SK-N-SH (cell line): ENCODE results near the gene C19orf18. TPM values are rescaled to one million over a fixed set of nuclear protein-coding genes. Genes with fewer than 3 reads are reported as not detected.
"Not testable (repeated sequence)": the region's sequence is repeated elsewhere in the genome, so short reads cannot be mapped to it uniquely, and the experiment has no call there.

Experiments
- CTCF ChIA-PET: fragments of 300-600, 350-600 bp; formaldehyde crosslinking; extraction: SDS; loops from one replicate; lab custom pipeline; 2021; lab: Yijun Ruan, JAX
- POLR2A ChIA-PET: fragments of 350-600 bp; sonication (Branson Sonifier 250); formaldehyde crosslinking; extraction: SDS; loops from one replicate; lab custom pipeline; 2020; ENCODE audit warnings: antibody characterized with exemption, inconsistent platforms; lab: Yijun Ruan, JAX
- DNase-seq: peaks from one replicate; pipeline ENCODE4 v3.0.0; 2012
- H2AFZ ChIP-seq: fragments of 200-600 bp; sonication (generic); 2 replicates; pipeline ENCODE4 v1.8.1; 2016; ENCODE audit warnings: antibody characterized with exemption, mild to moderate bottlenecking, low read depth
- H3F3A ChIP-seq: fragments of 200-600 bp; sonication (generic); replicated peaks from 2 replicates; pipeline ENCODE3; 2016; ENCODE audit warnings: antibody characterized with exemption, mild to moderate bottlenecking; ENCODE audit not compliant: insufficient read depth
- H3K27ac ChIP-seq, 2 experiments: fragments of 200-500 bp in 1 of 2; fragments of 200-600 bp in 1 of 2; sonication (Bioruptor generic) in 1 of 2; sonication (generic), shearing (Covaris generic) in 1 of 2; 2 replicates each; pipeline versions ENCODE4 v1.5.1 to v1.6.1; 2014 to 2016; ENCODE audit warnings: low read depth in 2 of 2, inconsistent platforms in 1 of 2, low read length in 1 of 2, mild to moderate bottlenecking in 1 of 2, mixed read lengths in 1 of 2
- H3K27me3 ChIP-seq: fragments of 200-600 bp; sonication (generic), shearing (Covaris generic); 2 replicates; pipeline ENCODE4 v1.6.1; 2016; ENCODE audit warnings: mixed run types; ENCODE audit not compliant: insufficient read depth
- H3K36me3 ChIP-seq, 2 experiments: fragments of 200-500 bp in 1 of 2; fragments of 200-600 bp in 1 of 2; sonication (Bioruptor generic) in 1 of 2; sonication (generic) in 1 of 2; replicated peaks in 1 of 2; 2 replicates each; pipeline versions ENCODE3 to v1.5.1; 2014 to 2016; ENCODE audit warnings: low read length in 1 of 2, mild to moderate bottlenecking in 1 of 2; ENCODE audit not compliant: insufficient read depth in 2 of 2, control insufficient read depth in 1 of 2
- H3K4me1 ChIP-seq, 2 experiments: fragments of 200-500 bp in 1 of 2; fragments of 200-600 bp in 1 of 2; sonication (Bioruptor generic) in 1 of 2; sonication (generic), shearing (Covaris generic) in 1 of 2; 2 replicates each; pipeline versions ENCODE4 v1.5.1 to v1.6.1; 2014 to 2016; ENCODE audit warnings: low read depth in 1 of 2, low read length in 1 of 2, mixed run types in 1 of 2; ENCODE audit not compliant: insufficient read depth in 2 of 2, control insufficient read depth in 1 of 2
- H3K4me2 ChIP-seq: fragments of 200-600 bp; sonication (generic), shearing (Covaris generic); 2 replicates; pipeline ENCODE4 v1.6.1; 2017; ENCODE audit warnings: mixed run types
- H3K4me3 ChIP-seq, 2 experiments: fragments of 200-500 bp in 1 of 2; fragments of 200-600 bp in 1 of 2; sonication (Bioruptor generic) in 1 of 2; sonication (generic), shearing (Covaris generic) in 1 of 2; 2 replicates each; pipeline versions ENCODE4 v1.5.1 to v1.8.1; 2014 to 2016; ENCODE audit warnings: low read depth in 2 of 2, inconsistent platforms in 1 of 2, low read length in 1 of 2, mild to moderate bottlenecking in 1 of 2, mixed read lengths in 1 of 2, moderate library complexity in 1 of 2
- H3K79me2 ChIP-seq: fragments of 200-600 bp; sonication (generic); 2 replicates; pipeline ENCODE4 v1.8.1; 2017; ENCODE audit warnings: mild to moderate bottlenecking; ENCODE audit not compliant: insufficient read depth
- H3K9ac ChIP-seq: fragments of 200-600 bp; sonication (generic); 2 replicates; pipeline ENCODE4 v1.6.1; 2017; ENCODE audit warnings: mixed run types
- H3K9me2 ChIP-seq: fragments of 200-600 bp; sonication (generic); 2 replicates; pipeline ENCODE4 v1.6.1; 2017; ENCODE audit warnings: mixed run types
- H3K9me3 ChIP-seq: fragments of 200-600 bp; sonication (generic); 2 replicates; pipeline ENCODE4 v1.6.1; 2017; ENCODE audit warnings: mixed run types, mild to moderate bottlenecking, moderate library complexity
- H4K20me1 ChIP-seq: fragments of 200-600 bp; sonication (generic); 2 replicates; pipeline ENCODE4 v1.6.1; 2017; ENCODE audit warnings: mild to moderate bottlenecking, mixed run types; ENCODE audit not compliant: insufficient read depth
- CHD2 ChIP-seq: fragments of 150-350 bp; IDR thresholded peaks from 2 replicates; pipeline ENCODE4 v1.6.1; 2018; ENCODE audit warnings: low read length; ENCODE audit not compliant: partially characterized antibody
- ELF1 ChIP-seq: IDR thresholded peaks from 2 replicates; pipeline ENCODE4 v1.4.0; 2012
- FOSL2 ChIP-seq: IDR thresholded peaks from 2 replicates; pipeline ENCODE4 v1.4.0; 2012; ENCODE audit warnings: low read depth, mild to moderate bottlenecking, moderate library complexity, borderline replicate concordance
- FOXJ3 ChIP-seq: sonication (generic); formaldehyde crosslinking; IDR thresholded peaks from 2 replicates; pipeline ENCODE4 v1.5.1; 2020; ENCODE audit warnings: mild to moderate bottlenecking, missing genetic modification reagents
- FOXM1 ChIP-seq: IDR thresholded peaks from 2 replicates; pipeline ENCODE4 v1.4.0; 2012; ENCODE audit warnings: low read depth, mild to moderate bottlenecking
- JUND ChIP-seq: IDR thresholded peaks from 2 replicates; pipeline ENCODE4 v1.4.0; 2012
- MXI1 ChIP-seq: IDR thresholded peaks from 2 replicates; pipeline ENCODE4 v1.6.1; 2012; ENCODE audit warnings: mild to moderate bottlenecking, low read depth, low read length, improper control_type of control experiment
- NFIC ChIP-seq: IDR thresholded peaks from 2 replicates; pipeline ENCODE4 v1.4.0; 2012; ENCODE audit warnings: borderline replicate concordance
- NRF1 ChIP-seq: IDR thresholded peaks from 2 replicates; pipeline ENCODE4 v1.6.1; 2012; ENCODE audit warnings: low read depth, mild to moderate bottlenecking, low read length
- POLR2AphosphoS5 ChIP-seq: IDR thresholded peaks from 2 replicates; pipeline ENCODE4 v1.6.1; 2012; ENCODE audit warnings: low read depth, low read length
- RXRA ChIP-seq: IDR thresholded peaks from 2 replicates; pipeline ENCODE4 v1.4.0; 2012; ENCODE audit warnings: low read depth, mild to moderate bottlenecking, borderline replicate concordance
- SMC3 ChIP-seq: IDR thresholded peaks from 2 replicates; pipeline ENCODE4 v1.6.1; 2012; ENCODE audit warnings: low read depth, low read length, improper control_type of control experiment
- TAF1 ChIP-seq: IDR thresholded peaks from 2 replicates; pipeline ENCODE4 v1.6.1; 2012; ENCODE audit warnings: low read depth, mild to moderate bottlenecking, low read length, moderate library complexity, borderline replicate concordance
- TEAD4 ChIP-seq: IDR thresholded peaks from 2 replicates; pipeline ENCODE4 v1.4.0; 2012; ENCODE audit warnings: mild to moderate bottlenecking, borderline replicate concordance; ENCODE audit not compliant: insufficient read depth
- YY1 ChIP-seq: IDR thresholded peaks from 2 replicates; pipeline ENCODE4 v1.4.0; 2012; ENCODE audit warnings: low read depth, mild to moderate bottlenecking
- WGBS: methylation state at CpG from one replicate; pipeline ENCODE4 v1.1.6; 2017; ENCODE audit warnings: low lambda C conversion rate; 5-methylcytosine and 5-hydroxymethylcytosine counted together
- polyA plus RNA-seq, 3 experiments: library from polyadenylated mRNA; depleted of rRNA; stranded (reverse); fragments of >200 nt; gene quantifications; 2 replicates each; pipeline ENCODE4 v1.2.3, GENCODE V29; 2012
- TF ChIP-seq, protein P1 (sequence below): fragments of 150-350 bp; IDR thresholded peaks from 2 replicates; pipeline ENCODE4 v1.6.1; 2017; ENCODE audit warnings: antibody characterized with exemption, low read length, low read depth, borderline replicate concordance
- TF ChIP-seq, protein P2 (sequence below): IDR thresholded peaks from 2 replicates; pipeline ENCODE4 v1.4.0; 2012; ENCODE audit warnings: low read depth, borderline replicate concordance

Gene C19orf18
- polyA plus RNA-seq, 1 of the 3 experiments (the other 2 are of a cell fraction): not detected

DNA sequence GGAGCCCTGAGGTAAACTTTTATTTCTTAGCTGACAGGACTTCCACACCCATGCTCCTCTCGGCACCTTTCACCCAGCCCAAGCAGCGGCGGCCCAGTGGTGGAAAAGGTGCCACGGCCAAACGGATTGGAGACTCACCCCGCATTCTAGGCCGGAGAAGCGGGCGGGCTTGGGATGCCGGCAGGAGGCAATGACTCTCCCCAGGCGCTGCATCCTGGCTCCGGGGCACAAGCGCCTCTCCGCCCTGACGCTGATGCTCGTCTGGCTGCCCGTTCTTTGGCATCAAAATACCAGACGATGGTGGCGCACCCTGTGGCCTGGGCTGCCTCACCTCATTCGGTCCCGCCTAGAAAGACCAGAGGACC is 34.9 kb upstream of the C19orf18 start:
- Histone ChIP-seq H3K27me3 (no peaks in the 10 kb centered on the region), H3K9me3 (peaks cover 3% of the 10 kb centered on the region), H3K4me3 (no peak overlapping the region), H3K27ac (no peak overlapping the region), H3K9me2 (no peaks in the 10 kb centered on the region), H3K9ac (no peak overlapping the region), H3K36me3 (no peaks in the 10 kb centered on the region), H2AFZ (no peak overlapping the region), H3K4me2 (no peak overlapping the region), H4K20me1 (no peaks in the 10 kb centered on the region), H3F3A (no peaks in the 10 kb centered on the region), H3K4me1 (no peaks in the 10 kb centered on the region), H3K79me2 (no peaks in the 10 kb centered on the region)
- no peak for DNase-seq
- ChIA-PET POLR2A (no interaction called here), CTCF (no interaction called here)
- TF ChIP-seq FOXJ3: no peak
- no peak for TF ChIP-seq YY1
- no peak for TF ChIP-seq MXI1
- no peak for TF ChIP-seq RXRA
- TF ChIP-seq POLR2AphosphoS5: no peak
- TF ChIP-seq FOSL2: no peak
- TF ChIP-seq, protein P1, sequence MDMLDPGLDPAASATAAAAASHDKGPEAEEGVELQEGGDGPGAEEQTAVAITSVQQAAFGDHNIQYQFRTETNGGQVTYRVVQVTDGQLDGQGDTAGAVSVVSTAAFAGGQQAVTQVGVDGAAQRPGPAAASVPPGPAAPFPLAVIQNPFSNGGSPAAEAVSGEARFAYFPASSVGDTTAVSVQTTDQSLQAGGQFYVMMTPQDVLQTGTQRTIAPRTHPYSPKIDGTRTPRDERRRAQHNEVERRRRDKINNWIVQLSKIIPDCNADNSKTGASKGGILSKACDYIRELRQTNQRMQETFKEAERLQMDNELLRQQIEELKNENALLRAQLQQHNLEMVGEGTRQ: no peak
- TF ChIP-seq ELF1: no peak
- TF ChIP-seq TAF1: no peak
- TF ChIP-seq FOXM1: no peak
- no peak for TF ChIP-seq TEAD4
- no peak for TF ChIP-seq CHD2
- no peak for TF ChIP-seq NFIC
- TF ChIP-seq, protein P2, sequence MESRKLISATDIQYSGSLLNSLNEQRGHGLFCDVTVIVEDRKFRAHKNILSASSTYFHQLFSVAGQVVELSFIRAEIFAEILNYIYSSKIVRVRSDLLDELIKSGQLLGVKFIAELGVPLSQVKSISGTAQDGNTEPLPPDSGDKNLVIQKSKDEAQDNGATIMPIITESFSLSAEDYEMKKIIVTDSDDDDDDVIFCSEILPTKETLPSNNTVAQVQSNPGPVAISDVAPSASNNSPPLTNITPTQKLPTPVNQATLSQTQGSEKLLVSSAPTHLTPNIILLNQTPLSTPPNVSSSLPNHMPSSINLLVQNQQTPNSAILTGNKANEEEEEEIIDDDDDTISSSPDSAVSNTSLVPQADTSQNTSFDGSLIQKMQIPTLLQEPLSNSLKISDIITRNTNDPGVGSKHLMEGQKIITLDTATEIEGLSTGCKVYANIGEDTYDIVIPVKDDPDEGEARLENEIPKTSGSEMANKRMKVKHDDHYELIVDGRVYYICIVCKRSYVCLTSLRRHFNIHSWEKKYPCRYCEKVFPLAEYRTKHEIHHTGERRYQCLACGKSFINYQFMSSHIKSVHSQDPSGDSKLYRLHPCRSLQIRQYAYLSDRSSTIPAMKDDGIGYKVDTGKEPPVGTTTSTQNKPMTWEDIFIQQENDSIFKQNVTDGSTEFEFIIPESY: no peak
- no peak for TF ChIP-seq SMC3
- TF ChIP-seq NRF1: no peak
- TF ChIP-seq JUND: no peak
- 37% methylated on average over 18 of the region's 21 CpGs for WGBS

DNA sequence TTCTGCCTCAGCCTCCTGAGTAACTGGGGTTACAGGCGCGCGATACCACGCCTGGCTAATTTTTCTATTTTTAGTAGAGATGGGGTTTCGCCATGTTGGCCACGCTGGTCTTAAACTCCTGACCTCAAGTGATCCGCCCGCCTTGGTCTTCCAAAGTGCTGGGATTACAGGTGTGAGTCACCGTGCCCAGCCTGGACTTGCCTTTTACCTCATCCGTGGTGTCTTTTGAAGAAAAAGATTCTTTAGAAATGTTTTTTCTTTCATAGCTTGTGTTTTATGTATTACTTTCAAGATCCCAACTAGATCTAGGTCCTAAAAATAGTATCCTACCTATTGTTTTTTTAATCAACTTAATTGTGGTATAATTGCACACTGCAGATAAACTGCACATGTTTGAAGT is 34.5 kb upstream of the C19orf18 start:
- H3K9ac ChIP-seq, H3K27me3 ChIP-seq, CTCF ChIA-PET, DNase-seq, H3K9me2 ChIP-seq, H3K4me1 ChIP-seq, H3K4me2 ChIP-seq, H2AFZ ChIP-seq, H3K79me2 ChIP-seq, POLR2A ChIA-PET, H3K27ac ChIP-seq, H3F3A ChIP-seq, H3K9me3 ChIP-seq, H3K36me3 ChIP-seq, H4K20me1 ChIP-seq, H3K4me3 ChIP-seq: not testable (repeated sequence)
- WGBS: 74% methylated on average over 10 of the region's 10 CpGs
